ENCODE results near the gene ROBO1. TPM values are rescaled to one million over a fixed set of nuclear protein-coding genes. Genes with fewer than 3 reads are reported as not detected.
"Not testable (repeated sequence)": the region's sequence is repeated elsewhere in the genome, so short reads cannot be mapped to it uniquely, and the experiment has no call there.

Gene ROBO1
- total RNA-seq, 1 donor from 2014 or later: 13.4 TPM

DNA sequence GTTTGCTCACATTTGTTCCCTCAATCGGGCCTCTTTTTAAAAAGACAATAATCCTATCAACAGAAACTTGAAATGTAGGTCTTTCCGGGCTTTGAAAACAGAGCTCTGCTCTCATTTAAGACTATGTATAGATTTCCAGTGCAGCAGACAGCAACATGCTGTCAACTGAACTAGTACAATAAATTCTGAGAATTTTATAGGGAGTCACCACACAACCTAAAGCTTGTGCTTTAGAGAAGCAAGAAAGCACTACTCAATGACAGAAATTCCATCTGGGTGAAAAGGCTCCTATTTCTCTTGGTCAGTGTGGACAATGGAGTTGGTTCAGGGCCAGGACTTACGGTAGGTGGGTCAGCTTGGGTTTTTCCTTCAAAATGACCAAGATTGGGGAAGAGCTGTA lies 583.5 kb downstream of the ROBO1 start:
- intact Hi-C loops (cut with DNase I): no loop called here
- H3K36me3 ChIP-seq: no peaks in the 10 kb centered on the region
- DNase-seq (ENCODE audit: low spot score in 2 of 2): no peak

DNA sequence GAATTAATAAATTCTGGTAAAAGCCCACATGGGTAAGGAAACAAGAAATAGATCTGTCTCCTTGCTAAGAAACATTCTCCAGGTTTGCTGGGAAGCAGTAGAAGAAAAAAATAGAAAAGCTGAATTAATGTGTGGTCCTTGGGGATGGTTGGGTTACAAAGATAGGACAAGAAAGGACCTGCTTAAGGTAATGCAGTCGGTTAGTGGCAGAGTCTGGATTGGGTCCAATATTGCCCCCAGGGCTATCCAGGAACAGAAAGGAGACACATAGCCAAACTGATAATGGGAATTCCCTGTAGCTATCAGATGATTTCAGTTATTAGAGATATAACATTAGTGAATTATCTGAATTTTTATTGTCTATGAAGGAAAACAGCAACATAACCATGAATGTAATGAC lies 584.3 kb downstream of the ROBO1 start:
- intact Hi-C loops (cut with DNase I): no loop called here
- TF ChIP-seq, protein P1, sequence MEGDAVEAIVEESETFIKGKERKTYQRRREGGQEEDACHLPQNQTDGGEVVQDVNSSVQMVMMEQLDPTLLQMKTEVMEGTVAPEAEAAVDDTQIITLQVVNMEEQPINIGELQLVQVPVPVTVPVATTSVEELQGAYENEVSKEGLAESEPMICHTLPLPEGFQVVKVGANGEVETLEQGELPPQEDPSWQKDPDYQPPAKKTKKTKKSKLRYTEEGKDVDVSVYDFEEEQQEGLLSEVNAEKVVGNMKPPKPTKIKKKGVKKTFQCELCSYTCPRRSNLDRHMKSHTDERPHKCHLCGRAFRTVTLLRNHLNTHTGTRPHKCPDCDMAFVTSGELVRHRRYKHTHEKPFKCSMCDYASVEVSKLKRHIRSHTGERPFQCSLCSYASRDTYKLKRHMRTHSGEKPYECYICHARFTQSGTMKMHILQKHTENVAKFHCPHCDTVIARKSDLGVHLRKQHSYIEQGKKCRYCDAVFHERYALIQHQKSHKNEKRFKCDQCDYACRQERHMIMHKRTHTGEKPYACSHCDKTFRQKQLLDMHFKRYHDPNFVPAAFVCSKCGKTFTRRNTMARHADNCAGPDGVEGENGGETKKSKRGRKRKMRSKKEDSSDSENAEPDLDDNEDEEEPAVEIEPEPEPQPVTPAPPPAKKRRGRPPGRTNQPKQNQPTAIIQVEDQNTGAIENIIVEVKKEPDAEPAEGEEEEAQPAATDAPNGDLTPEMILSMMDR (IDR thresholded peaks at IDR 0.05): no peak
- H3K4me1 ChIP-seq: no peaks in the 10 kb centered on the region

More for the DNA sequence above, 583.5 kb downstream of the ROBO1 start:
- Histone ChIP-seq H3K27ac (no peak overlapping the region), H3K27me3 (no peaks in the 10 kb centered on the region), H3K4me1 (no peaks in the 10 kb centered on the region), H3K4me3 (no peak overlapping the region), H3K9me3 (no peaks in the 10 kb centered on the region)
- TF ChIP-seq, protein P1 (IDR thresholded peaks at IDR 0.05): no peak

DNA sequence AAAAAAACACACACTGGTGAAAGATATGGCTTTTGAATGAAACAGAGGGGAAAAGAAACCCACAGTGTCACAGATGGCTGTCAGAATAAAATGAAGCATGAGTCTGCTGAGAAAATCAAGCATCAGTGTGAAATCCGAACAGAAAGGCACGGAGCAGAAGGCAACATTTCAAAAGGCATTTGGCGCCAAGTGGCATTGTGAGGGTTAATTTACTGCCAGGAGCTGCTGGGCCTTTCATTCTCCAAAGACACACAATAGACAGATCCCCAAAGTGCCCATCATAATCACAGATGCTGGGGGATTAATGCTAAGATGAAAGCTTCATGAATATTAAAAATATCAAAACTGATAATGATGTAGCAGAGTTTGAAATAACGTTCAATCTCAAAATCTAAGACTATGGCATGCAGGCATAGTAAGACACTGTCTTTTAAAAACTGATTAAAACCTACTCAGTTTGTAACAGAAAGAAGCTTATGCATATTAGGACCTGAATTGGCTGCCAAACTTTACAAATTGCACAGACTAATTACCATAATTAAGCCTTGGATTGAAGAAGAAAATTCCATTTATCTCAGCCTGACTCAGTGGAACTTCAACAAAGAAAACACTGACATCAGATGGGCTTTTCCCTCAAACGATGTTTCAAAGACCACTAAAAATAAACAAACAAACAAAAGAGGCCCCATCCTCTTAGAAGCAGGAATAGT lies 589.2 kb downstream of the ROBO1 start:
- Histone ChIP-seq H3K4me1 (no peaks in the 10 kb centered on the region), H3K27me3 (no peaks in the 10 kb centered on the region), H3K27ac (no peak overlapping the region), H3K9me3 (no peaks in the 10 kb centered on the region), H3K36me3 (no peaks in the 10 kb centered on the region), H3K4me3 (no peak overlapping the region)
- TF ChIP-seq, protein P1 (IDR thresholded peaks at IDR 0.05): no peak
- intact Hi-C loops (cut with DNase I): loop anchor here (10.0 kb wide), 1 partner anchor 1834 kb away; no protein-coding TSS in a partner anchor
- no peak for DNase-seq (ENCODE audit: low spot score in 2 of 2)

More for the DNA sequence above, 584.3 kb downstream of the ROBO1 start:
- DNase-seq (ENCODE audit: low spot score in 2 of 2): no peak
- Histone ChIP-seq H3K4me3 (no peak overlapping the region), H3K27ac (no peak overlapping the region), H3K9me3 (no peaks in the 10 kb centered on the region), H3K36me3 (no peaks in the 10 kb centered on the region), H3K27me3 (no peaks in the 10 kb centered on the region)

DNA sequence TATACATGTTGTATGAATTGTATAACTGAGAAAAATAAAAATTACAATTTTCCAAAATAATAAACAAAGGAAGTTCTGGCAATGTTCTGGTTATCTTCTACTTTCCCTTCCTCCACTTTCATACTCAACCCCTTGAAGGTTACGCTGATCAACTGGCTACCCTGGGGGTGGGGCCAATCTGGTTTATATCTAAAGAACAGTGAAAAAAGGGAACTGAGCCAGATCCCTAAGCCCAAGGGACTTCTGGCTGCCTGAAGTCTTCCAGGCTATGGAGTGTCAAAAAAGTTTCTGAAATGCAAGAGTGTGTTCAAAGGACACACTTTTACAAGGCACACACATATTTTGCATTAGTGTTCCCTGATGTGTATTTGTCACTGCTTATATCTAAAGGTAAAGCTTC lies 591.9 kb downstream of the ROBO1 start:
- Histone ChIP-seq H3K4me3 (no peak overlapping the region), H3K4me1 (no peaks in the 10 kb centered on the region), H3K36me3 (no peaks in the 10 kb centered on the region), H3K27me3 (no peaks in the 10 kb centered on the region), H3K9me3 (no peaks in the 10 kb centered on the region), H3K27ac (no peak overlapping the region)
- TF ChIP-seq, protein P1 (IDR thresholded peaks at IDR 0.05): no peak
- no peak for DNase-seq (ENCODE audit: low spot score in 2 of 2)
- intact Hi-C loops (cut with DNase I): loop anchor here (10.0 kb wide), 1 partner anchor 1831 kb away; no protein-coding TSS in a partner anchor

DNA sequence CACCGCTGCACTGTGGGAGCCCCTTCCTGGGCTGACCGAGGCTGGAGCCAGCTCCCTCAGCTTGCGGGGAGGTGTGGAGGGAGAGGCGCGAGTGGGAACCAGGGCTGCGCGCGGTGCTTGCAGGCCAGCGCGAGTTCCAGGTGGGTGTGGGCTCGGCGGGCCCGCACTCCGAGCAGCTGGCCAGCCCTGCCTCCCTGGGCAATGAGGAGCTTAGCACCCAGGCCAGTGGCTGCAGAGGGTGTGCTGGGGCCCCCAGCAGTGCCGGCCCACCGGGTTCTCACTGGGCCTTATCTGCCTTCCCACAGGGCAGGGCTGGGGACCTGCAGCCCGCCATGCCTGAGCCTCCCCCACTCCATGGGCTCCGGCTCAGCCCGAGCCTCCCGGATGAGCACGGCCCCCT lies 594.5 kb downstream of the ROBO1 start:
- H3K9me3 ChIP-seq, H3K4me3 ChIP-seq: not testable (repeated sequence)
- intact Hi-C loops (cut with DNase I): loop anchor here (10.0 kb wide), 1 partner anchor 1828 kb away; no protein-coding TSS in a partner anchor

DNA sequence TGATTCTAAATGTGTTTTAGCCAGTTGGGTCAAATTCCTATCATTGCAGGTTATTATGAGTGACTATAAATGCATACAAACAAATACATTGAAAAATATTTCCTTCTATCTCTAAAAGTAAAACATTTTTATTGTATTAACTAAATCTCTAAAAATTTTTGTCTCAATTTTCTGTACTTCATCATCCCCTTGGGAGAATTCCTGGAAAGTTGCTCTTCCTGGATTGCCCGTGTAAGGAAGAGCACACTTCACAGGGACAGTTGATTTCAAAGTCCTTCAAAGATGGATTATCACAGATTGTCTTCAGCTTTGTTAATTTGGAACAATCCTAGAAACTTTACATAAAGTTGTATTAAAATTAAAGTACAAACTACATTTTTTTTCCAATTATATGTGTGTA lies 595.6 kb downstream of the ROBO1 start:
- TF ChIP-seq, protein P1 (IDR thresholded peaks at IDR 0.05): no peak
- Histone ChIP-seq H3K4me3 (no peak overlapping the region), H3K9me3 (no peaks in the 10 kb centered on the region), H3K27me3 (no peaks in the 10 kb centered on the region), H3K27ac (no peak overlapping the region), H3K36me3 (no peaks in the 10 kb centered on the region), H3K4me1 (no peaks in the 10 kb centered on the region)
- intact Hi-C loops (cut with DNase I): loop anchor here (10.0 kb wide), 1 partner anchor 1827 kb away; no protein-coding TSS in a partner anchor
- DNase-seq (ENCODE audit: low spot score in 2 of 2): no peak

More for the DNA sequence above, 594.5 kb downstream of the ROBO1 start:
- DNase-seq (ENCODE audit: low spot score in 2 of 2); H3K36me3 ChIP-seq; H3K27me3 ChIP-seq; H3K4me1 ChIP-seq; H3K27ac ChIP-seq: not testable (repeated sequence)

All from ascending aorta (tissue), 2 donors.